ENCODE results near the gene PCED1B. TPM values are rescaled to one million over a fixed set of nuclear protein-coding genes. Genes with fewer than 3 reads are reported as not detected.

The PCED1B gene
- total and polyA plus RNA-seq, 2 donors from 2014 or later, result 2.8 to 9.2 TPM

- DNase-seq (no peak), FAIRE-seq (no peak)
- no peaks in the 10 kb centered on the region for H3K36me3 ChIP-seq (ENCODE audit: control insufficient read depth in 2 of 3, insufficient read depth in 3 of 3, low read length in 3 of 3)
- no peaks in the 10 kb centered on the region for H3K27me3 ChIP-seq (ENCODE audit: control insufficient read depth, insufficient read depth, low read length)
- H3K9me3 ChIP-seq (ENCODE audit: control insufficient read depth in 2 of 3, insufficient read depth in 1 of 3, low read length in 3 of 3), result no peaks in the 10 kb centered on the region
- H3K9ac ChIP-seq (ENCODE audit: low read length in 3 of 3), result no peak overlapping the region
- TF ChIP-seq, protein P1, sequence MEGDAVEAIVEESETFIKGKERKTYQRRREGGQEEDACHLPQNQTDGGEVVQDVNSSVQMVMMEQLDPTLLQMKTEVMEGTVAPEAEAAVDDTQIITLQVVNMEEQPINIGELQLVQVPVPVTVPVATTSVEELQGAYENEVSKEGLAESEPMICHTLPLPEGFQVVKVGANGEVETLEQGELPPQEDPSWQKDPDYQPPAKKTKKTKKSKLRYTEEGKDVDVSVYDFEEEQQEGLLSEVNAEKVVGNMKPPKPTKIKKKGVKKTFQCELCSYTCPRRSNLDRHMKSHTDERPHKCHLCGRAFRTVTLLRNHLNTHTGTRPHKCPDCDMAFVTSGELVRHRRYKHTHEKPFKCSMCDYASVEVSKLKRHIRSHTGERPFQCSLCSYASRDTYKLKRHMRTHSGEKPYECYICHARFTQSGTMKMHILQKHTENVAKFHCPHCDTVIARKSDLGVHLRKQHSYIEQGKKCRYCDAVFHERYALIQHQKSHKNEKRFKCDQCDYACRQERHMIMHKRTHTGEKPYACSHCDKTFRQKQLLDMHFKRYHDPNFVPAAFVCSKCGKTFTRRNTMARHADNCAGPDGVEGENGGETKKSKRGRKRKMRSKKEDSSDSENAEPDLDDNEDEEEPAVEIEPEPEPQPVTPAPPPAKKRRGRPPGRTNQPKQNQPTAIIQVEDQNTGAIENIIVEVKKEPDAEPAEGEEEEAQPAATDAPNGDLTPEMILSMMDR (IDR thresholded peaks at IDR 0.05; ENCODE audit: borderline replicate concordance, extremely low read depth, insufficient read depth), result no peak
- H3K4me1 ChIP-seq (ENCODE audit: control insufficient read depth in 2 of 3, insufficient read depth in 2 of 3, low read depth in 1 of 3, low read length in 3 of 3), result no peaks in the 10 kb centered on the region
- intact Hi-C loops (cut with DNase I), result no loop called here
- no peak overlapping the region for H3K4me3 ChIP-seq (ENCODE audit: low read length in 3 of 3)
- H3K27ac ChIP-seq (ENCODE audit: low read depth in 2 of 2, low read length in 2 of 2), result no peak overlapping the region
These were observed 11.5 kb upstream of the PCED1B start for GRCh38 chr12:47067771-47068431.

- Histone ChIP-seq H3K27ac (ENCODE audit: low read depth in 2 of 2, low read length in 2 of 2) (no peak overlapping the region), H3K4me3 (ENCODE audit: low read length in 3 of 3) (no peak overlapping the region), H3K9ac (ENCODE audit: low read length in 3 of 3) (no peak overlapping the region), H3K36me3 (ENCODE audit: control insufficient read depth in 2 of 3, insufficient read depth in 3 of 3, low read length in 3 of 3) (no peaks in the 10 kb centered on the region), H3K4me1 (ENCODE audit: control insufficient read depth in 2 of 3, insufficient read depth in 2 of 3, low read depth in 1 of 3, low read length in 3 of 3) (no peaks in the 10 kb centered on the region), H3K27me3 (ENCODE audit: control insufficient read depth, insufficient read depth, low read length) (no peaks in the 10 kb centered on the region), H3K9me3 (ENCODE audit: control insufficient read depth in 2 of 3, insufficient read depth in 1 of 3, low read length in 3 of 3) (no peaks in the 10 kb centered on the region)
- TF ChIP-seq, protein P1 (IDR thresholded peaks at IDR 0.05; ENCODE audit: borderline replicate concordance, extremely low read depth, insufficient read depth), result no peak
- intact Hi-C loops (cut with DNase I), result no loop called here
- FAIRE-seq (no peak), DNase-seq (no peak)
These were observed 10.9 kb upstream of the PCED1B start for GRCh38 chr12:47068539-47068938.

GRCh38 chr12:47070310-47070709 lies 9.1 kb upstream of the PCED1B start:
- no peaks in the 10 kb centered on the region for H3K9me3 ChIP-seq (ENCODE audit: control insufficient read depth in 2 of 3, insufficient read depth in 1 of 3, low read length in 3 of 3)
- intact Hi-C loops (cut with DNase I), result no loop called here
- DNase-seq (no peak), FAIRE-seq (no peak)
- TF ChIP-seq, protein P1 (IDR thresholded peaks at IDR 0.05; ENCODE audit: borderline replicate concordance, extremely low read depth, insufficient read depth), result no peak
- no peak overlapping the region for H3K27ac ChIP-seq (ENCODE audit: low read depth in 2 of 2, low read length in 2 of 2)
- no peak overlapping the region for H3K4me3 ChIP-seq (ENCODE audit: low read length in 3 of 3)
- no peak overlapping the region for H3K9ac ChIP-seq (ENCODE audit: low read length in 3 of 3)
- no peaks in the 10 kb centered on the region for H3K27me3 ChIP-seq (ENCODE audit: control insufficient read depth, insufficient read depth, low read length)
- no peaks in the 10 kb centered on the region for H3K36me3 ChIP-seq (ENCODE audit: control insufficient read depth in 2 of 3, insufficient read depth in 3 of 3, low read length in 3 of 3)
- no peaks in the 10 kb centered on the region for H3K4me1 ChIP-seq (ENCODE audit: control insufficient read depth in 2 of 3, insufficient read depth in 2 of 3, low read depth in 1 of 3, low read length in 3 of 3)
